HuH-7 (cell line): ENCODE results near the gene EPHA4.
A peak's percentile ranks its signal among the peaks of the same experiment; 100 is the strongest.

ENCODE experiments used
- DNase-seq: peaks from one replicate; pipeline ENCODE4 v3.0.0; 2011; ENCODE audit warnings: low spot score

EPHA4 gene

DNA sequence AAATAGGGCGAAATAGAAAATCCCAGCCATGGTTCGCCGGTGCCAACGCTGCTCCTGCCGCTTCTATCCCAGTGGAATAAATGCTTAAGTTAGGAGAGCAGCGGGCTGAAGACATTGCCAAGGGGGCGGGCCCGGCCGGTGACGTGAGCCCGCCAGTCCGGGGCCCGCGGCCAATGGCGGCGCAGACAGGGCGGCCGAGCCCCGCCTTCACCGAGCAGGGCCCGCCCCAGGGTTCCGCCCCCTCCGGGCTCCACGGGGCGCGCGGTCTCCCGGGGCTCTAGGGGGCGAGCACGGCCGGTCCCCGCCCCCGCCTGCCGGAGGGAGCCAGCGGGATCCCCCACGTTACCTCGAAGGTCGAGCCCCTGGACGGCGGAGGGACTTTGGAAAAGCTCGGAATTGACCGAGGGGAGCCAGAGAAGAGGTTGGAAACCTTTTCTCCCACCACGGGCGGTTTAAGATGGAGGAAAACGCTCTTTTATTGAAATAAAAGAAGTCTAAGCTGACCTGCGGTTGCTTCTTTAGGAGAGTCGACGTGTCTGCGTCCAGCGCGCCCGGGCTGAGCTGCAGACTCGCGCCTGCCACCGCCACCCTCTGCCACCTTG lies at the start of gene EPHA4:
EPHA4 (minus strand) TSS at position 86 of the 602 bp plus-strand sequence; CDS start at position 30, 56 bp downstream.
- DNase-seq: no peak

DNA sequence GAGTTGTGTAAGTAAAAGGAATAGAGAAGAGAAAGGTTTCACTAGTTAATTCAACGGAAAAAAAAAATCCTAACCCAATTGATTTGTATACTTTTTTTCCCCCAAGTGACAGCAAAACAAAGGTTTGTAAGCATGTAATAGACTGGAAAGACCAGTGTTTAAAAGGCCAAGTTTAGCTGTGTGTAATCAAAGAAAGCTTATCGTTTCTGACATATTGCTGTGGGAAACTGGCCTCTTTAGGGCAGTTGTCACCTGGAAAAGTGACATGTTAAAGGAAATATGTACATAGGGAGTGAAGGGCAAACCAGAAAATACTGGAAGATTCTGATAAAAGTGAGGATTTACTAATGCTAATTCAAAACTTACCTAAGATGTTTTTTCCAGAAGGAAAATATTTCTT lies 45.9 kb upstream of the EPHA4 start:
- no peak for DNase-seq

DNA sequence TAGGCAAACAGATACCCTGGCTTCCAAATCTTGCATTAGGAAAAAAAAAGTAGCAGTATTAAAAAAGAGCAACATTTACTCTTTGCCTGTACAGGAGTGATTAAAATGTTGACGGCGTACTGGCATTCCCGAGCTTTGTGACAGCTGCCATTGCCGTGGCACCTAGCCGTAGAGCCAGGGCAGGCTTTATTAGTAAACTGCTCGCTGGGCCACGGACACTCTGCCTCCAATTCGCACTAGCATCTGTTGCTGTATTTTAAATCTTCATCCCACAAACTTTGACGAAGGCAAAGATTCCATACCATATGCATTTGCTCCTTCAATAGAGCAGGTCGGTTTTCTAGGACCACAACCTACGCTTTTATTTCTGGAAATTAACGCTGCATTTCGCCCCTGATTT lies 44.5 kb upstream of the EPHA4 start:
- DNase-seq: no peak

- DNase-seq: no peak
Measured at GRCh38 chr2:221614274-221614673, 42.2 kb upstream of the EPHA4 start.

DNA sequence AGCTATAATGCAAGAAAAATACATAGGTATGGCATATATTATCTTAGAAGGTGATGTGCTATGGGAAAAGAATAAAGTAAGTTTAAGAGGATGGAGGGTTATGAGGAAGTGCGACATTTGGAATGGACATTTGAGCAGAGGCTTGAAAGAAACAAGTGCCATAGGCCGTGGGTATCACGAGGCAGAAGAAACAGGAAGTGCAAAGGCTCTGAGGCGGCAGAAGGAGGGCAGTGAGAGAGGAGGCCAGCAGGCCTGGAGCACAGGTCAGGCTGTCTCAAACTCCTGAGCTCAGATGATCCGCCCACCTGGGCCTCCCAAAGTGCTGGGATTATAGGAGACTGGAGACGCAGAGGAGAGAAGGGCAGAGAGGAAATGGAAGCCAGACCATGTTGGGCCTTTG lies 40.7 kb upstream of the EPHA4 start:
- no peak for DNase-seq

DNA sequence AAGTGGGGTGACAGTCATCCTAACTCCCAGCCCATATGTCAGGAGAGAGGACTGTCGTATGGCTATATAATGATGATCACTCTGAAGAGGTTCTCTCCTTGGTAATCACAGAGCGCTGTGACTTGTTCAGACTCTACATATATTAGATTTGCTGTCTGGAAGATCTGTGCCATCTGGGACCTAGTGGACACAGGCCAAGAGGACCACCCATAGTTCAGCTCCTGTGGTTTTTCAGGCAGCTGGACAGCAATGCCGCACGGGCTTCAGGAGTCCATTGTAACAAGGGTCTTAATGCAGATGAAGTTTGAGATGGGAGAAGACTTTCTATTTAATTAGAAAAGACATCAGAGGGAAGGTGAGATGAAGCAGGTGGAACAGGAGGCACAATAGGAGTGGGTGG lies 40.1 kb upstream of the EPHA4 start:
- DNase-seq: no peak

- DNase-seq: no peak
Measured at GRCh38 chr2:221610675-221611074, 38.6 kb upstream of the EPHA4 start.

GRCh38 chr2:221610255-221610654 lies 38.2 kb upstream of the EPHA4 start:
- DNase-seq: no peak

GRCh38 chr2:221608442-221608841 lies 36.3 kb upstream of the EPHA4 start:
- no peak for DNase-seq

DNA sequence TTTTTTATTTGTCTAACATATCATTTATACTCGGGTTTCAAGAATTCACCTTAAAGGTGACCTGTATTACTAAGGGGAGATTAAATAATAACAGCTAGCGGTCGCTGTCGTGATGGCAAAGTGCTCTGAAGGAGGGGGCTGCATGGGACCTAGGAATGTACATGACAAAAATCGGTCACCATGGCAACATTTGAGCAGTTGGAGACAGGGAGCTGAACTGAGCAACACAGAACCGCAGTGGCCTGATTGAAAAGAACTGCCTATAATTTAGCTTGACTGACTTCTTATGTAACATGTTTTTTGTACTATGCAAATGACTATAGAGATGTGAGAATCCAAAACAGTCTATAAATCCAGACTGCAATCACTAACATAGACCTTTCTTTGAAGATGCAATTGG lies 34.3 kb upstream of the EPHA4 start:
- DNase-seq: no peak

GRCh38 chr2:221605751-221606240 lies 33.7 kb upstream of the EPHA4 start:
- no peak for DNase-seq

- DNase-seq: no peak
Measured at GRCh38 chr2:221602938-221603337, 30.8 kb upstream of the EPHA4 start.

DNA sequence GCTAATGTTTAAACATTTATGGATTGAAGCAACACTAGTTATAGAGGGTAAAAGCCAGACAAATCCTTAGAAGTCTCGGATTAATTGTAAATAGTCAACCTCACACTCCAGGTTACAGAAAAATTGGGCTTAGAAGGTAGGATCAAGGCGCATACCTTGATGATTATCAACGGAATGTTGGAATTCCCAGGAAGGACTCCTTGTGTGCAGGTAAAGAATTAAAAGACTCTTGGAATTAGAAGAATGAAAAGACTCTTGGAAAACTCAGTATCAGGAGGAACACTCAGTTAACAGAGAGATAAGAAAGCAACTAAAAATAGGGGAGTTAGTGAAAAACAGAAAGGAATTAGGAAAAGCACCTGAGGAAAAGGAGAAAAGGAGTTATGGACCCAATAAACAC lies 29.3 kb upstream of the EPHA4 start:
- DNase-seq: no peak

- DNase-seq: no peak
Measured at GRCh38 chr2:221600388-221600787, 28.3 kb upstream of the EPHA4 start.

DNA sequence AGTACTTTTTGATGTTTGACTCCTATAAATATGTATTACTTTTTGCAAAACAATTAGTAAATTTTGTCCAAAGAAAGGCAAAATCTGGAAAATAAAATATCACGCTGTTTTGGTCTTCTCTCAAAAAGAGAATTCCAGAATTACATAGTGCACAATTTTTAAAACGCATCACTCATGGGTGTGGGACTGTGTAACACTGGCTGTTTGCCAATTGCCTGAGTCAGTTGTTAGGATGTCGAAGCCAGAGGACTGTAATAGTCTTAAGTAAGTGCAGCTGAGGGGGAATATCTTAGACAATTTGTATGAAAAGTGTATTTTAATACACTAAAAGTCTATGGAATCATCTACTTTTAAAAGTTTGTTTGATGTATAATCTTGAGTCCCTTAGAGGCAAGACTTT lies 24.1 kb upstream of the EPHA4 start:
- DNase-seq: no peak

DNA sequence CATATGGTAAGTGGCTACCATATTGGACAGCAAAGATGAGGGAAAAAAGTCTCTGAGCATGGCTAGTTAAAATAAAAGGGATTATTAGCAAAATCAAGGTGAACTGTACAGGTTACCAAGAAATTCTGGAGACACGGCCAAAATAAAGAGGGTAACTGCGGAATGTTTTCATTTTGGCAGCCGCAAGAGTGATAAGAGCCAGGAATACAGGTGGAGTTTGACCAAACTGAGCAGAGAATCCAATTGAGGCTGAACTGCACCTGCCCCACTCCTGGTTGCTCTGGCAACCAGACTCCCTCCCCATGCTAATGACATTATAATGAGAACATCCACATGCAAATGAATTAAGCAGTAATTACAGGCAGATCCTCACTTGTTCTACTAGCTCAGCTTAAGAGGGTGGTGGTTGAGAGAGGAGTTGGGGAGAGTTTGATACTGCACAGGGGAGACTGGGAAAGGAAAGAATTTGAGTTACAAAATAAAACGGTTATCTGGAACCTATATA lies 18.8 kb upstream of the EPHA4 start:
- DNase-seq: no peak

GRCh38 chr2:221589696-221590095 lies 17.6 kb upstream of the EPHA4 start:
- no peak for DNase-seq

DNA sequence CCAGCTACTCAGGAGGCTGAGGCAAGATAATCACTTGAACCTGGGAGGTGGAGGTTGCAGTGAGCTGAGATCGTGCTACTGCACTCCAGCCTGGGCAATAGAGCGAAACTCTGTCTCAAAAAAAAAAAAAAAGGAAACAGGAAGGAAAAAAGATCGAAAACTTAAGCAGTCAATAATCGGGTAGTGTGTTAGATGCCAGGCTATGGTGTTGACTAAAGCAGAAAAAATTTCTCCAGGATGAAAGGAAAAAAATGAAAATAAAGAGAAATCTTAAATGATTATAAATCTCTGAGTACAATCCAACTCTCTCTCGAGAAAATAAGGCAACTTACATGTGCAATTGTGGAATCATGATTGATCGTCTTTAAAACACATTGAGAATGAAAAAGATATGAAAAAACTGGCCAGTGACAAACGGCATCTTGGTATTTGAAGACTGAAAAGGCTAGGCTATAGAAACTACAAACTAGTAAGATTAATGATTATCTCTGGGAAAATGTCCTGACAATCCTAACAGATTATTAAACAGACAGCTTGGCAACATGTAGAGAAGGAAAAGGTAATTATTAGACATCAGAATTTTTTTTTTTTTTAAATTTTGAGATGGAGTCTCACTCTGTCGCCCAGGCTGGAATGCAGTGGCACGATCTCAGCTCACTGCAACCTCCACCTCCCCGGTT lies 16.3 kb upstream of the EPHA4 start:
- DNase-seq: no peak

DNA sequence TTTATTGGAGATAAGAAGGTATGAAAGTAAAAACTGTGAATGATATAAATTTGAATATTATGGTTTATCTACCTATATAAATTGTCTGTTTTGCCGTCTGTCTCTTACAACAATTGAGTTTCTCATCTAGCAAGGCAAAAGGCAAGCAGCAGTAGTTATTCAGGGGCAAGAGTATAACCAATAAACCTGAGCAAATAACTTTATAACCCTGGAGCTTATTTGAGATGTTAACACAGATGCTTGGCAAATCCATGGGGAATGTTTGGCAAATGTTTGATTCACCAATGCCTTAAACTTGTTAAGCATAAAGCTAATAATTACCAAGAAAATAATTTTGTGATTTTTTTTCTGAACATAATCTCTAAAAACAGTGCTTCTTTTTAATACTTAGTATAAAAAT lies 9.9 kb upstream of the EPHA4 start:
- DNase-seq: no peak

GRCh38 chr2:221574231-221574570 lies 2.1 kb upstream of the EPHA4 start:
- no peak for DNase-seq

- DNase-seq: peak; percentile 78
Measured at GRCh38 chr2:221573430-221574230, 1.5 kb upstream of the EPHA4 start.

DNA sequence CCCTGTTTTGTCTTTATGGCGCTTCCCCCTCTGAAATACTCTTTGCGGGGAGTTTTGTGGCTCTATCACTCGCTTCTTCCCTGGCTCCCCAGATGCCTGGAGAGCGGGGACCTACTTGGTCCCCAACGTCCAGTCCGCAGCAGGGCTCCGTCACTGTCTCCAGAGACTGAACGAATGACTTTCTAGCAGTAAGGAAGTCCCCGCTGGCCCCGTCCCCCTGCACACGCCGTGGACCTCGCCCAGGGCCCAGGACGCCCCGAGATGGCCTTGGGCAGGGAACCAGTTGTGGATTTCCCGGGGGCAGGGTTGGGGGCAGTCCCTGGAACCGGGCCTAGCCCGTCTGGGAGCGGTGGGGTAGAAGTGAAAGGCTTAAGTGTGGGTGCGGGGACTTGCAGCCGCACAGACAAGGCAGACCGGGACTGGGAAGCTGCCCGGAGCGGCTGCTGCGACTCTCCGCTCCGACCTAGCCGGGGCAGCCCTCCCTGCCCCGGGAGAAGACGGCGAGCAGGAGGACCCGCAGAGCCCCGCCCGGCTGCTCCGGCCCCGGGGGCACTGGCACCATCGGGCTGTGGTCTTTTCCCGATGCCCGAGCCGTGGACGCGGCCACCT lies 821 bp upstream of the EPHA4 start:
- DNase-seq: peak; percentile 9
